Astrocyte (in vitro differentiated cells and primary cell): Measurements from ENCODE around the gene TNC. TPM values are rescaled to one million over a fixed set of nuclear protein-coding genes. Genes with fewer than 3 reads are reported as not detected.
A peak's percentile ranks its signal among the peaks of the same experiment; 100 is the strongest.

ENCODE experiments used
- DNase-seq: peaks from one replicate; pipeline ENCODE4 v3.0.0-alpha.2; 2010; ENCODE audit warnings: low read depth
- FAIRE-seq: peaks from 2 replicates; lab custom pipeline; 2011; peaks lifted over from hg19 to GRCh38; lab: Jason Lieb, UNC
- H2AFZ ChIP-seq: 2 replicates; pipeline ENCODE4 v1.6.0; 2012; ENCODE audit warnings: low read depth, low read length, inconsistent platforms
- H3K27ac ChIP-seq: 2 replicates; pipeline ENCODE4 v1.5.1; 2011; ENCODE audit warnings: low read depth, low read length, inconsistent platforms
- H3K27me3 ChIP-seq: 2 replicates; pipeline ENCODE4 v1.6.0; 2011; ENCODE audit warnings: low read length, inconsistent platforms; ENCODE audit not compliant: insufficient read depth
- H3K36me3 ChIP-seq: 2 replicates; pipeline ENCODE4 v1.5.1; 2011; ENCODE audit warnings: low read length, inconsistent platforms; ENCODE audit not compliant: insufficient read depth
- H3K4me1 ChIP-seq: 2 replicates; pipeline ENCODE4 v1.5.1; 2011; ENCODE audit warnings: low read length, inconsistent platforms; ENCODE audit not compliant: insufficient read depth
- H3K4me2 ChIP-seq: 2 replicates; pipeline ENCODE4 v1.6.0; 2012; ENCODE audit warnings: low read length, inconsistent platforms
- H3K4me3 ChIP-seq: 2 replicates; pipeline ENCODE4 v1.5.1; 2011; ENCODE audit warnings: low read depth, mild to moderate bottlenecking, low read length, inconsistent platforms; ENCODE audit not compliant: insufficient read depth
- H3K79me2 ChIP-seq: 2 replicates; pipeline ENCODE4 v1.6.0; 2012; ENCODE audit warnings: mild to moderate bottlenecking, low read length, inconsistent platforms; ENCODE audit not compliant: insufficient read depth
- H3K9ac ChIP-seq: 2 replicates; pipeline ENCODE4 v1.6.0; 2012; ENCODE audit warnings: mild to moderate bottlenecking, low read length, inconsistent platforms
- H3K9me3 ChIP-seq: 2 replicates; pipeline ENCODE4 v1.5.1; 2012; ENCODE audit warnings: low read depth, mild to moderate bottlenecking, low read length, inconsistent platforms; ENCODE audit not compliant: insufficient read depth
- H4K20me1 ChIP-seq: 2 replicates; pipeline ENCODE4 v1.6.0; 2012; ENCODE audit warnings: low read length, inconsistent platforms; ENCODE audit not compliant: insufficient read depth
- H3K27ac Mint-ChIP-seq: one replicate; pipeline ENCODE4 v1.8.0; 2021; ENCODE audit warnings: mild to moderate bottlenecking, mixed read lengths; ENCODE audit not compliant: unreplicated experiment
- H3K27me3 Mint-ChIP-seq: one replicate; pipeline ENCODE4 v1.8.0; 2021; ENCODE audit warnings: low read depth, mixed read lengths; ENCODE audit not compliant: unreplicated experiment
- H3K36me3 Mint-ChIP-seq: one replicate; pipeline ENCODE4 v1.8.0; 2021; ENCODE audit warnings: low read depth, mixed read lengths; ENCODE audit not compliant: unreplicated experiment
- H3K4me1 Mint-ChIP-seq: one replicate; pipeline ENCODE4 v1.8.0; 2021; ENCODE audit warnings: low read depth, mixed read lengths; ENCODE audit not compliant: unreplicated experiment
- H3K4me3 Mint-ChIP-seq: one replicate; pipeline ENCODE4 v1.8.0; 2021; ENCODE audit warnings: mild to moderate bottlenecking, moderate library complexity, mixed read lengths; ENCODE audit not compliant: unreplicated experiment
- H3K9me3 Mint-ChIP-seq: one replicate; pipeline ENCODE4 v1.8.0; 2021; ENCODE audit warnings: mild to moderate bottlenecking, mixed read lengths; ENCODE audit not compliant: unreplicated experiment
- EZH2 ChIP-seq: IDR thresholded peaks from 2 replicates; pipeline ENCODE4 v1.6.1; 2012; ENCODE audit warnings: mild to moderate bottlenecking, low read length, inconsistent platforms; ENCODE audit not compliant: insufficient read depth
- total RNA-seq: library from RNA; stranded (reverse); gene quantifications from 2 replicates; pipeline ENCODE4 v1.2.1, GENCODE V29; 2021
- TF ChIP-seq, protein P1 (sequence below): IDR thresholded peaks from 2 replicates; pipeline ENCODE4 v1.5.1; 2011; ENCODE audit warnings: low read depth, mild to moderate bottlenecking, inconsistent platforms, low read length, moderate library complexity; ENCODE audit not compliant: insufficient read depth

The TNC gene
- total RNA-seq, 1 donor from 2014 or later = 747 TPM

GRCh38 chr9:115141612-115142011 lies 23.7 kb upstream of the TNC start:
- H3K4me1 ChIP-seq = peaks cover 11% of the 10 kb centered on the region
- H2AFZ ChIP-seq = no peak overlapping the region
- FAIRE-seq (no peak), DNase-seq (peak; percentile 29)
- H3K79me2 ChIP-seq = no peaks in the 10 kb centered on the region
- H3K36me3 Mint-ChIP-seq = no peaks in the 10 kb centered on the region
- no peaks in the 10 kb centered on the region for H3K9me3 ChIP-seq
- no peak overlapping the region for H3K4me3 Mint-ChIP-seq
- H3K27ac Mint-ChIP-seq = no peak overlapping the region
- H3K27me3 Mint-ChIP-seq = no peaks in the 10 kb centered on the region
- H3K4me3 ChIP-seq = no peak overlapping the region
- no peaks in the 10 kb centered on the region for H4K20me1 ChIP-seq
- TF ChIP-seq, protein P1, sequence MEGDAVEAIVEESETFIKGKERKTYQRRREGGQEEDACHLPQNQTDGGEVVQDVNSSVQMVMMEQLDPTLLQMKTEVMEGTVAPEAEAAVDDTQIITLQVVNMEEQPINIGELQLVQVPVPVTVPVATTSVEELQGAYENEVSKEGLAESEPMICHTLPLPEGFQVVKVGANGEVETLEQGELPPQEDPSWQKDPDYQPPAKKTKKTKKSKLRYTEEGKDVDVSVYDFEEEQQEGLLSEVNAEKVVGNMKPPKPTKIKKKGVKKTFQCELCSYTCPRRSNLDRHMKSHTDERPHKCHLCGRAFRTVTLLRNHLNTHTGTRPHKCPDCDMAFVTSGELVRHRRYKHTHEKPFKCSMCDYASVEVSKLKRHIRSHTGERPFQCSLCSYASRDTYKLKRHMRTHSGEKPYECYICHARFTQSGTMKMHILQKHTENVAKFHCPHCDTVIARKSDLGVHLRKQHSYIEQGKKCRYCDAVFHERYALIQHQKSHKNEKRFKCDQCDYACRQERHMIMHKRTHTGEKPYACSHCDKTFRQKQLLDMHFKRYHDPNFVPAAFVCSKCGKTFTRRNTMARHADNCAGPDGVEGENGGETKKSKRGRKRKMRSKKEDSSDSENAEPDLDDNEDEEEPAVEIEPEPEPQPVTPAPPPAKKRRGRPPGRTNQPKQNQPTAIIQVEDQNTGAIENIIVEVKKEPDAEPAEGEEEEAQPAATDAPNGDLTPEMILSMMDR = no peak
- no peak for TF ChIP-seq EZH2
- H3K27ac ChIP-seq = no peak overlapping the region
- no peaks in the 10 kb centered on the region for H3K36me3 ChIP-seq
- H3K9ac ChIP-seq = no peak overlapping the region
- no peak overlapping the region for H3K4me2 ChIP-seq
- no peaks in the 10 kb centered on the region for H3K27me3 ChIP-seq
- H3K4me1 Mint-ChIP-seq = peaks cover 28% of the 10 kb centered on the region
- peaks cover 6% of the 10 kb centered on the region for H3K9me3 Mint-ChIP-seq

DNA sequence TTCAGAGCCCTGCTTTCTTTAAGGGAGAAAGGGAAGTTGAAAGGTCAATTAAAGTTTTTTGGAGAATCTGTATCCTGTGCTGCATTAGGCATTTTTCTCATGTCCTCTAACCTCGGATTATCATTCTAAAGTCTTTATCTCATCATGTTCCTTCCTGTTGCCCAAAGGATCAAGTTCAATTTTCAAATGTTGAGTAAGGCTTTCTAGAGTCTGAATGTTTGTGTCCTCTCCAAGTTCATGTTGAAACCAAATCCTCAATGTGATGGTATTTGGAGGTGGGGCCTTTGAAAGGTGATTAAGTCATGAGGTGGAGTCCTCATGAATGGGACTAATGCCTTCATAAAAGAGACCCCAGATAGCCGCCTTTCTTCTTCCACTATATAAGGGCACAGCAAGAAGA lies 20.2 kb upstream of the TNC start:
- Mint-ChIP-seq H3K27ac (no peak overlapping the region), H3K4me1 (peaks cover 24% of the 10 kb centered on the region)
- peak; percentile 20 for FAIRE-seq

GRCh38 chr9:115137526-115137925 lies 19.6 kb upstream of the TNC start:
- peaks cover 15% of the 10 kb centered on the region for H3K4me1 ChIP-seq
- H3K79me2 ChIP-seq = no peaks in the 10 kb centered on the region
- H3K9me3 ChIP-seq = no peaks in the 10 kb centered on the region
- H3K27me3 ChIP-seq = no peaks in the 10 kb centered on the region
- H3K4me2 ChIP-seq = no peak overlapping the region
- H3K4me3 Mint-ChIP-seq = no peak overlapping the region
- peak; percentile 23 for DNase-seq
- H3K4me3 ChIP-seq = no peak overlapping the region
- H2AFZ ChIP-seq = no peak overlapping the region
- TF ChIP-seq EZH2 = no peak
- TF ChIP-seq, protein P1 = no peak
- no peaks in the 10 kb centered on the region for H3K27me3 Mint-ChIP-seq
- peaks cover 6% of the 10 kb centered on the region for H3K9me3 Mint-ChIP-seq
- H3K36me3 ChIP-seq = no peaks in the 10 kb centered on the region
- no peaks in the 10 kb centered on the region for H4K20me1 ChIP-seq
- FAIRE-seq = no peak
- H3K36me3 Mint-ChIP-seq = no peaks in the 10 kb centered on the region
- no peak overlapping the region for H3K27ac ChIP-seq
- H3K4me1 Mint-ChIP-seq = peaks cover 24% of the 10 kb centered on the region
- H3K9ac ChIP-seq = no peak overlapping the region
- no peak overlapping the region for H3K27ac Mint-ChIP-seq

More for the DNA sequence above, 20.2 kb upstream of the TNC start:
- H3K4me3 ChIP-seq = no peak overlapping the region
- H3K36me3 ChIP-seq = no peaks in the 10 kb centered on the region
- H3K27me3 Mint-ChIP-seq = no peaks in the 10 kb centered on the region
- H3K27ac ChIP-seq = no peak overlapping the region
- no peaks in the 10 kb centered on the region for H3K79me2 ChIP-seq
- peaks cover 11% of the 10 kb centered on the region for H3K4me1 ChIP-seq
- no peaks in the 10 kb centered on the region for H3K9me3 ChIP-seq
- no peak overlapping the region for H3K9ac ChIP-seq
- no peaks in the 10 kb centered on the region for H3K36me3 Mint-ChIP-seq
- TF ChIP-seq, protein P1 = no peak
- no peak for TF ChIP-seq EZH2
- no peaks in the 10 kb centered on the region for H4K20me1 ChIP-seq
- peaks cover 6% of the 10 kb centered on the region for H3K9me3 Mint-ChIP-seq
- no peak overlapping the region for H2AFZ ChIP-seq
- H3K4me2 ChIP-seq = no peak overlapping the region
- DNase-seq = peak; percentile 13
- H3K27me3 ChIP-seq = no peaks in the 10 kb centered on the region
- no peak overlapping the region for H3K4me3 Mint-ChIP-seq
